Prostate gland (tissue), 2 donors: ENCODE measurements around the gene GRID1. TPM values are rescaled to one million over a fixed set of nuclear protein-coding genes. Genes with fewer than 3 reads are reported as not detected.
A peak's percentile ranks its signal among the peaks of the same experiment; 100 is the strongest.
"Not testable (repeated sequence)": the region's sequence is repeated elsewhere in the genome, so short reads cannot be mapped to it uniquely, and the experiment has no call there.

Experiments used
- DNase-seq: peaks from one replicate; pipeline ENCODE4 v3.0.0-alpha.2; 2019; ENCODE audit warnings: low spot score
- H3K27ac ChIP-seq, 2 donors: fragments of 200-600 bp; sonication (generic); 2 replicates each; pipeline ENCODE4 v1.5.1; 2017 to 2019
- H3K27me3 ChIP-seq: fragments of 200-600 bp; sonication (generic); replicated peaks from 2 replicates; pipeline ENCODE4 v1.5.1; 2019; ENCODE audit not compliant: insufficient read depth
- H3K36me3 ChIP-seq, 2 donors: fragments of 200-600 bp; sonication (generic); 1 replicate in 1 of 2; 2 replicates in 1 of 2; pipeline versions ENCODE4 v1.5.1 to v1.8.1; 2017 to 2019
- H3K4me1 ChIP-seq: fragments of 200-600 bp; sonication (generic); replicated peaks from 2 replicates; pipeline ENCODE4 v1.5.1; 2019
- H3K4me3 ChIP-seq, 2 donors: fragments of 200-600 bp; sonication (generic); 2 replicates each; pipeline ENCODE4 v1.5.1; 2017 to 2019
- H3K9me3 ChIP-seq: fragments of 200-600 bp; sonication (generic); 2 replicates; pipeline ENCODE4 v1.5.1; 2017
- CTCF ChIP-seq, 4 experiments: fragments of 200-600 bp in 2 of 4; fragments of 450-650 bp in 2 of 4; sonication (generic) in 2 of 4; IDR thresholded peaks; 1 replicate in 3 of 4; 2 replicates in 1 of 4; pipeline ENCODE4 v1.5.1; 2016 to 2019; ENCODE audit warnings: antibody characterized with exemption in 4 of 4, mild to moderate bottlenecking in 2 of 4, moderate library complexity in 2 of 4
- POLR2A ChIP-seq: fragments of 450-650 bp; IDR thresholded peaks from one replicate; pipeline ENCODE4 v1.6.1; 2016; ENCODE audit warnings: antibody characterized with exemption, mild to moderate bottlenecking
- POLR2AphosphoS5 ChIP-seq: sonication (generic); formaldehyde crosslinking; IDR thresholded peaks from one replicate; pipeline ENCODE4 v1.6.1; 2017; ENCODE audit warnings: antibody characterized with exemption
- WGBS: methylation state at CpG from one replicate; pipeline ENCODE4 v1.1.5; 2018; 5-methylcytosine and 5-hydroxymethylcytosine counted together
- intact Hi-C: fragments of 100-400 bp; cut with DNase I; formaldehyde crosslinking; loops from one replicate; pipeline ENCODE4 v1.14.2; 2022
- total RNA-seq, 2 donors: library from RNA; depleted of rRNA; stranded (reverse); fragments of >200 nt; gene quantifications; one replicate each; pipeline ENCODE4 v1.1.0, GENCODE V29; 2016

GRID1 gene
- total RNA-seq, 2 donors from 2014 or later: 1.0 to 10.0 TPM

GRCh38 chr10:86178401-86179152, 188.0 kb downstream of the GRID1 start:
- TF ChIP-seq CTCF (IDR thresholded peaks at IDR 0.05) (peak in 1 of 4 experiments; percentile 6), POLR2A (no peak), POLR2AphosphoS5 (no peak)
- no peak overlapping the region for H3K27ac ChIP-seq
- no peak for DNase-seq
- no peaks in the 10 kb centered on the region for H3K27me3 ChIP-seq
- 48% methylated on average over 11 of the region's 11 CpGs for WGBS
- H3K36me3 ChIP-seq: no peaks in the 10 kb centered on the region
- no peaks in the 10 kb centered on the region for H3K9me3 ChIP-seq
- H3K4me3 ChIP-seq: no peak overlapping the region
- intact Hi-C loops: no loop called here
- H3K4me1 ChIP-seq: no peaks in the 10 kb centered on the region

DNA sequence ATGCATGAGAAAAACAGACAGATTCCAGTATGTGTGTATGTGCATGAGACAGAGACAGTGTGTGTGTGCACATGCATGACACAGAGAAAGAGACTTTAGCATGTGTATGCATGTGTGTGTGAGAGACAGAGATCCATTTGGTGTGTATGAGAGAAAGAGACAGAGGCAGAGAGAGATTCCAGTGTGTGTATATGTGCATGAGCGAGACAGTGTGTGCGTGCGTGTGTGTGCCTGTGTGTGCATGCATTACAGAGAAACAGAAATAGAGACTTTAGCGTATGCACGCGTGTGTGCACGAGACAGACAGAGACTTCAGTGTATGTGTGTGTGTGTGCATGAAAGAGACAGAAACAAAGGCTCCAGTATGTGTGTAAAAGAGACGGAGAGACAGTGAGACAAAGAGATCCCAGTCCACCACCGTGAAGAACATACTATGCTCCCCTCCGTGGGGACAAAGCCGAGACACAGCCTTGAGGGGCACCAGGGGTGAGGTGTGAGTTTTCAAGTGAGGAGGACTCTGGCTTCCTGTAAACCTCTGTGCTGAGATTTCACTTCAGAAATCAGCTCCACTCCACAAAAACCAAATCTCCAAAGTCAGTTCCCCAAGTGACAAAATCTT, 188.9 kb downstream of the GRID1 start:
- Histone ChIP-seq H3K36me3 (no peaks in the 10 kb centered on the region), H3K27ac (no peak overlapping the region), H3K27me3 (no peaks in the 10 kb centered on the region), H3K4me3 (no peak overlapping the region), H3K4me1 (no peaks in the 10 kb centered on the region), H3K9me3 (no peaks in the 10 kb centered on the region)
- 86% methylated on average over 11 of the region's 11 CpGs for WGBS
- intact Hi-C loops: no loop called here
- TF ChIP-seq POLR2AphosphoS5 (no peak), CTCF (IDR thresholded peaks at IDR 0.05) (no peak), POLR2A (no peak)
- no peak for DNase-seq

GRCh38 chr10:86176850-86177536, 189.6 kb downstream of the GRID1 start:
- no peak overlapping the region for H3K4me3 ChIP-seq
- DNase-seq: no peak
- intact Hi-C loops: no loop called here
- no peak for TF ChIP-seq POLR2AphosphoS5
- no peak for TF ChIP-seq CTCF (IDR thresholded peaks at IDR 0.05)
- TF ChIP-seq POLR2A: no peak
- no peaks in the 10 kb centered on the region for H3K4me1 ChIP-seq
- H3K27me3 ChIP-seq: no peaks in the 10 kb centered on the region
- H3K27ac ChIP-seq: no peak overlapping the region
- no peaks in the 10 kb centered on the region for H3K9me3 ChIP-seq
- WGBS: 55% methylated on average over 10 of the region's 10 CpGs
- H3K36me3 ChIP-seq: no peaks in the 10 kb centered on the region

GRCh38 chr10:86175476-86175875, 191.1 kb downstream of the GRID1 start:
- H3K9me3 ChIP-seq, intact Hi-C loops, H3K36me3 ChIP-seq, H3K27ac ChIP-seq, DNase-seq, H3K27me3 ChIP-seq, H3K4me1 ChIP-seq, H3K4me3 ChIP-seq: not testable (repeated sequence)
- WGBS: 95% methylated on average over 10 of the region's 10 CpGs

DNA sequence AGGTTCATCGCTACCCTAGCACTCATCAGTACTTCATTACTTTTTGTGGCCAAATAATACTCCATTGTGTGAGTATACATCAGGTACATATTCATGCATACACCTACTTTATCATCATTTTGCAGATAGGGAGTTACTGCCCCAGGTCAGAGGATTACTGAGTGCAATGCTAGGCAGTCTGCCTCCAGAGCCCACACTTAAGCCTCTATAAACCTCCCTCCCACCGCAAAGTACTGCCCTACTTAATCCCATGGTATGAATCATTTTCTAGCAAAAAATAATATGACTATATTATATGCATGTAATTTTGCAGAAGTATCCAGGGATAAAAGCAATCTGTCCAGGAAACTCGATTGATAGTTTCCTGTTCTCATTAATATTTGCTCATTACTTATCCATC, 194.3 kb downstream of the GRID1 start:
- DNase-seq: no peak
- TF ChIP-seq POLR2AphosphoS5: no peak
- Histone ChIP-seq H3K4me3 (no peak overlapping the region), H3K9me3 (no peaks in the 10 kb centered on the region), H3K4me1 (no peaks in the 10 kb centered on the region), H3K27ac (no peak overlapping the region), H3K36me3 (no peaks in the 10 kb centered on the region), H3K27me3 (no peaks in the 10 kb centered on the region)
- intact Hi-C loops: no loop called here
- 85% methylated on average over 3 of the region's 3 CpGs for WGBS
